GM19099 (cell line): ENCODE results near the gene OR3A1.

ENCODE experiments used
- POLR2A ChIP-seq: IDR thresholded peaks from 3 replicates; pipeline ENCODE4 v1.6.1; 2011; ENCODE audit warnings: low read depth; ENCODE audit not compliant: insufficient read length; ENCODE audit errors: extremely low read depth

The OR3A1 gene

GRCh38 chr17:3298260-3298659 is at the start of gene OR3A1:
Gene OR3A1 (minus strand): TSS chr17:3298360. CDS start chr17:3292582, 5,778 bp downstream.
- TF ChIP-seq POLR2A, result no peak

- no peak for TF ChIP-seq POLR2A
Measured at GRCh38 chr17:3335876-3336275, 37.7 kb upstream of the OR3A1 start.

GRCh38 chr17:3318336-3318735 is 20.2 kb upstream of the OR3A1 start:
- TF ChIP-seq POLR2A, result no peak

- no peak for TF ChIP-seq POLR2A
Measured at GRCh38 chr17:3316836-3317235, 18.7 kb upstream of the OR3A1 start.

- TF ChIP-seq POLR2A, result no peak
Measured at GRCh38 chr17:3308603-3309002, 10.4 kb upstream of the OR3A1 start.

GRCh38 chr17:3295632-3296031 is 2.5 kb downstream of the OR3A1 start:
- TF ChIP-seq POLR2A, result no peak

- no peak for TF ChIP-seq POLR2A
Measured at GRCh38 chr17:3282901-3283300, 15.3 kb downstream of the OR3A1 start.

- no peak for TF ChIP-seq POLR2A
Measured at GRCh38 chr17:3276126-3276525, 22.0 kb downstream of the OR3A1 start.

GRCh38 chr17:3271072-3271848 is 26.9 kb downstream of the OR3A1 start:
- no peak for TF ChIP-seq POLR2A

- TF ChIP-seq POLR2A, result no peak
Measured at GRCh38 chr17:3260600-3260999, 37.6 kb downstream of the OR3A1 start.

- TF ChIP-seq POLR2A, result no peak
Measured at GRCh38 chr17:3260163-3260562, 38.0 kb downstream of the OR3A1 start.

- TF ChIP-seq POLR2A, result no peak
Measured at GRCh38 chr17:3256575-3256974, 41.6 kb downstream of the OR3A1 start.
